Activated CD4-positive, alpha-beta T cell treated with anti-CD3 and anti-CD28 coated beads, Interleukin-2, amount 50 U/mL, for 4 hours (primary cell): Measurements from ENCODE around the gene PPM1N.
A peak's percentile ranks its signal among the peaks of the same experiment; 100 is the strongest.

Source experiments
- DNase-seq, 2 experiments: peaks; one replicate each; pipeline ENCODE4 v3.0.0-alpha.2; 2020

PPM1N gene

GRCh38 chr19:45498411-45499195 lies at the start of gene PPM1N:
Gene PPM1N (plus strand): TSS chr19:45498443. CDS start chr19:45498473, 30 bp downstream.
- DNase-seq: peak; percentile 45 to 56

DNA sequence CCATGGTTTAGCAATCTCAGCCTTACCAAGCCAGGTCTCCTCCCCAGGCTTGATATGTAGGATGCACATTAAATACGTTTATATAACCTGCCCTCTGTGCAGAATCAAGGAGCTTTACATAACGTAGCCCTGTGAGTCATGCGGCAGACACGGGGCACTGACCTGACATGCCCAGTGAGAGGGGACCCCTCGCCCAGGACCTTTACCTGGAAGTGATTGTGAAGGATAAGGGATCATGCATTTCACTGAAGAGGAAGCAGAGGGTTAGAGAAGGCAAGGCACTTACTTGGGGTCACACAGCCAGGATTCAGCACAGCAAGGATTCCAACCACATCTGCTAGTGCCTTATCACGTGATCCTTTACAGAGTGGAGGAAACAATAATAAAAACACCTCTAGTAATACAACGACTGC lies 49.4 kb upstream of the PPM1N start:
- DNase-seq: no peak

- no peak for DNase-seq
Observed at GRCh38 chr19:45450012-45450333, 48.3 kb upstream of the PPM1N start.

GRCh38 chr19:45451131-45451849 lies 47.0 kb upstream of the PPM1N start:
- no peak for DNase-seq

- no peak for DNase-seq
Observed at GRCh38 chr19:45451850-45452387, 46.3 kb upstream of the PPM1N start.

DNA sequence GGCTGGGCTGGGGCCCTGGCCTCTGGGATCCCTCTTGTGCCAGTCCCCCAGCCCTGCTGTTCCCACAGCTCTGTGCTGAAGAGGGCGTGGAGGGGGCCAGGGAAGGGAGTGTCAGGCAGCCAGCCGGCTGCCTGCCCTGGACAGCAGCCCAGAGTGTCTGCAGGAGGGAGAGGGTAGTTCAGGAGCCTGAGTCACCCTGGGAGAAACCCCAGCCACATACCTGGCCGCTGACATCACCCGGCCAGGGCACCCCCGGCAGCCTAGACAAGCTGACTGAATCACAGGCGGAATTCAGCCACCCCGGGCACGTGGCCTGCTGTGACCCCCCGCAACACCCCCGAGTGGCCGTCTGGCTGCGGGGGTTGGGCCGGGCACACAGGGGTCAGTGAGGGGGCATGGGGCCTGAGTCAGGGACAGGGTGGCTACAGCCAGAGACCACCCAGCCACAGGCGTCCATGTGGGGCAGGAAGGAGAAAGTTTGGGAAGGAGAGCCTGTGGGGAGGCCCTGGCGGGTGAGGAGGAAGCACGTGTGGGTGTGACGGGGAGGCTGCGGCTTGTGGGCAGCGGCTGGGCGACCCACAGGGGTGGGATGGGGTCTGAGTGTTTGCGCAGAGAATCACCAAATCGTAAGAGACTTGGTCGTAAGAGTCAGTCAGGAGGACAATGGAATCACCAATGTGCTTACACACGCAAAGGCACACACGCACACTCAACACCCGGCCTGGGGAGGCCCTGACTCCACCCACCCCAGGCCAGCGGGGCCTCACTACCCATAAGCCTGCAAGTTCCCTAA lies 42.3 kb upstream of the PPM1N start:
- DNase-seq: peak; percentile 38 to 54

GRCh38 chr19:45456500-45456815 lies 41.8 kb upstream of the PPM1N start:
- DNase-seq: no peak

DNA sequence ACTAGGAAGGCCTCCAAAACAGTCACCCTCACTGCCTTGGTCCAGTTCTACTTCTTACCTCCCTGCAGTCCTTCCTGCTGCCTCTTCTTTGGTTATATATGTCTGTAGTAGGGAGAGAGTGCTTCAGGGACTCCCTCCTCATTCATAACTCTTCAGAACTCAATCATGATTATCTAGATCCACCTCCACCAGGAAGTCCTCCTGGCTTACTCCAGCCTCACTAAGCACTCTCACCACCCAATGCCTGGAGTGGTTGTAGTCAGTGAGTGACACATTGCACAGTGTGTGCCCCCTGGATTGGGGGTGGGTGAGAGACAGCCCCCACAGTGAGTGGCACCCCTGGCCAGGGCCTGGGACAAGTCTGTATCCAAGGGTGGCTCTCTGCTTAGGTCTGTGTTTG lies 40.5 kb upstream of the PPM1N start:
- DNase-seq: no peak

GRCh38 chr19:45460807-45461347 lies 37.4 kb upstream of the PPM1N start:
- DNase-seq: no peak

DNA sequence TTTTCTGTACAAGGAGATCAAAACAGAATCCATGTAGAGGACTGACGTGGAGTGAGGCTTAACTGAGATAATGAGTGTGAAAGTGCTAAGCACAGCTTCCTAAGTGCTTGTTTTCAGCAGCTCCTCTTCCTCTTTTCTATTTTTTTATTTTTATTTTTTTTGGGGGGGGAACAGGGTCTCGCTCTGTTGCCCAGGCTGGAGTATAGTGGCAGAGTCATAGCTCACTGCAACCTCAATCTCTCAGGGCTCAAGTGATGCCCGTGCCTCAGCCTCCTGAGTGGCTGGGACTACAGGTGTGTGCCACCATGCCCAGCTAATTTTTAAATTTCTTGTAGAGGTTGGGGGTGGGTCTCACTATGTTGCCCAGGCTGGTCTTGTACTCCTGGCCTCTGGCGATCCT lies 36.1 kb upstream of the PPM1N start:
- DNase-seq: no peak

- DNase-seq: no peak
Observed at GRCh38 chr19:45463241-45463640, 35.0 kb upstream of the PPM1N start.

DNA sequence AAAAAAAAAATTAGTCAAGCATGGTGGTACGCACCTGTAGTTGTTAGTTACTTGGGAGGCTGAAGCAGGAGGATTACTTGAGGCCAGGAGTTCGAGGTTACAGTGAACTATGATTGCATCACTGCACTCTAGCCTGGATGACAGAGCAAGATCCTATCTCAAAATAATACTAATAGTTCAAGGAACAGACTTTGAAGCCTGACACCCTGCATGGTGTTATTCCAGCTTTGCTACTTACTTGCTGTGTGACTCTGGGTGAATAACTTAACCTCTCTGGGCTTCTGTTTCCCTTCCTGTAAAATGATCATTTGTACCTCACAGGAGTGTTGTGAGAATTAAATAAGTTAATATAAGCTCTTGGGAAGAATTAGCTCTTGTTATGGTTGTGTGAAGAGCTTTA lies 34.0 kb upstream of the PPM1N start:
- no peak for DNase-seq

- DNase-seq: no peak
Observed at GRCh38 chr19:45464852-45465441, 33.3 kb upstream of the PPM1N start.

- DNase-seq: no peak
Observed at GRCh38 chr19:45467115-45467455, 31.2 kb upstream of the PPM1N start.

- peak; percentile 91 to 93 for DNase-seq
Observed at GRCh38 chr19:45467456-45468158, 30.6 kb upstream of the PPM1N start, which contains the start of gene FOSB. Gene FOSB (plus strand): TSS chr19:45467996. CDS start chr19:45468587, 591 bp downstream.

- peak; percentile 31 to 34 for DNase-seq
Observed at GRCh38 chr19:45468159-45468651, 30.0 kb upstream of the PPM1N start.

GRCh38 chr19:45468803-45469131 lies 29.5 kb upstream of the PPM1N start:
- DNase-seq: no peak

- DNase-seq: peak; percentile 88
Observed at GRCh38 chr19:45469132-45469944, 28.9 kb upstream of the PPM1N start.

GRCh38 chr19:45469945-45470761 lies 28.1 kb upstream of the PPM1N start:
- DNase-seq: peak in 1 of 2 experiments; percentile 18

- no peak for DNase-seq
Observed at GRCh38 chr19:45470762-45471081, 27.5 kb upstream of the PPM1N start.
